ENCODE measurements around the gene NUDT16L1.

- TF ChIP-seq CTCF (conservative IDR thresholded peaks at IDR 0.05; ENCODE audit: low read depth, low read length) (no peak), BHLHE40 (IDR thresholded peaks at IDR 0.05; ENCODE audit: low read depth, low read length) (no peak), MXI1 (IDR thresholded peaks at IDR 0.05; ENCODE audit: borderline replicate concordance, low read depth, low read length) (no peak), POLR2A (IDR thresholded peaks at IDR 0.05; ENCODE audit: low read depth, low read length) (no peak), CEBPB (IDR thresholded peaks at IDR 0.05; ENCODE audit: low read depth, low read length) (no peak), RCOR1 (IDR thresholded peaks at IDR 0.05; ENCODE audit: insufficient replicate concordance, low read length) (no peak), MAFK (IDR thresholded peaks at IDR 0.05; ENCODE audit: low read depth, low read length) (no peak), CHD1 (IDR thresholded peaks at IDR 0.05; ENCODE audit: low read depth, low read length) (no peak), SMC3 (IDR thresholded peaks at IDR 0.05; ENCODE audit: low read depth, low read length) (no peak), ELK1 (IDR thresholded peaks at IDR 0.05; ENCODE audit: borderline replicate concordance, low read depth, low read length) (no peak), RFX5 (IDR thresholded peaks at IDR 0.05; ENCODE audit: low read depth, low read length) (no peak)
These were observed 24.9 kb upstream of the NUDT16L1 start for GRCh38 chr16:4668313-4668960.
